Activated CD4-positive, alpha-beta T cell treated with anti-CD3 and anti-CD28 coated beads for 4 hours (primary cell): ENCODE measurements around the gene ZNF467.

Experiments
- DNase-seq, 2 donors: peaks; one replicate each; pipeline ENCODE4 v3.0.0-alpha.2; 2020

ZNF467 gene

GRCh38 chr7:149723795-149724495 is 49.4 kb downstream of the ZNF467 start:
- no peak for DNase-seq

DNA sequence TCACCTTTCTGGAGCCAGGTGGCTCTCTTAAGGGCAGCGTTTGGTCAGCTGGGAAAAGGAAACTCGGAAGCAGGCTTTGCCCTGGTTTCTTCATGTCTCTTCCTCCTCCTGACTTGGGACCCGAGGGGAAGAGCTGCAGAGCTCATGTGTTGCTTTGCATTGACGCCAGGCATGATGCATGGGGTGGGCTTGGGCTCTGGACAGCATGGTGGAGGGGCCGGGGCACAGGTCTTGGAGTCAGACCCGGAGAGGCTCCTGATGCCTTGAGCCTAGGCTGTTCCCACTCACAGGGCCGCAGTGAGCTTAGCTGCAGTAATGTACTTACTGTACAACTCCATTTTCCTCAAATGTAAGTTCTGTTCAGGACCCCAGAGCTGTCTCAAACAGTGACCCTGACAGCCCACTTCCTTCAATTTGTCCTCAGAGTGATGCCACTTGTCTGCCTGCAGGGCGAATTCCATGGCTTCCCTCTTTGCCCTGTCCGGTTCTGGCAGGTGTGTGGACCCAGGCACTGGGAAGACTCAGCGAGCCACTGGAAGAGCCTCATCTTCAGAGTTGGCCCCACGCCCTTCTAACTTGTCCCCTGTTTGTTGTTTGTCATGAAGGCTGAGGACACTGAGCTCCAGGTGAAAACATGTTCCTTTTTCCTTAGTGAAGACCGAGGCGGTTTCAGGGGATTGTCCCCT is 50.2 kb downstream of the ZNF467 start:
- DNase-seq: no peak

DNA sequence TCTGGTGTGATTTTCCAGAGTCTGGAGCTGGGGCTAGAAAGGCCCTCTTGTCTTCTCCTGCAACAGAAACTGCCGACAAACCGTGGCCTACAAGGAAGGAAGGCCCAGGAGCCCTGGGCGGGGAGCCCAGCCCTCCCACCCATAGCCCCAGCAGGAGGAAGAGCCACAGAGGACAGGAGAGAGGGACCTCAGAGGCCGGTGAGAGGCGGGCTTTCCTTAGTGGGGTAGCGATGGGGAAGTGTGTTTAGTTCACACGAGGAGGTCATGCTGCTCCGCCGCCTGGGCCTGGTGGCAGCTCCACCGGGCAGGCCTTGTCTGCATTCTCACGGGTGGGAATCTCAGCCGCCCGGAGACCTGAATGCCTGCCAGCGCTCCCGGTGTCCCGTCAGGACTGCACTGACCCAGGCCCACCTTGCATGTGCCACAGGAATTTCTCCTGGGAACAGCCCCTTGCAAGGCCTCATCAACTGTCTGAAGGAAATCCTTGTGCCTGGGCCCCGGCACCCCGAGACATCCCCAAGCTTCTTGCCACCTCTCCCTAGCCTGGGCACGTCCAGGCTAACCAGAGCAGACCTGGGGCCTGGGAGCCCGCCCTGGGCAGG is 50.9 kb downstream of the ZNF467 start:
- DNase-seq: no peak

GRCh38 chr7:149721084-149721601 is 52.2 kb downstream of the ZNF467 start:
- no peak for DNase-seq

- DNase-seq: no peak
Measured at GRCh38 chr7:149720372-149721083, 52.9 kb downstream of the ZNF467 start.

DNA sequence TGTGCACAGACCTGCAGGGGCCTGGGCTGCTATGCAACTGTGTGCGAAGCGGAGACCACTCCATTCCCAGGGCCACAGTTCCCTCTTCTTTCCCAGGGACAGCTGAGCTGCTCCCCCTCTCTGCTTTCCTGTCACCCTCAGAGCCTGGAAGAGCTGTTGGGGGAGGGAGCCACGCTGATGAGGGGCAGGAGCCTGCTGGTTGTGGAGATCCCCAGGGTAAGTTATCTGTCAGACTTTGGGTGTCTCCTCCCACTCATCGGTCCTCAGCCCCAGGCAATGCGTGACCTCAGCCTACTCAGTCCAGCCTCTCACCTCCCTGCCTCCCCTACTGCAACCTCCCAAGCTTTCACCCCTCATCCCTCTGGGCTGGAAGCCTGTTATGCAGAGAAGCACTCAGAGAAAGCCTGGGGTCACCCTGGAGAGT is 53.5 kb downstream of the ZNF467 start:
- no peak for DNase-seq

DNA sequence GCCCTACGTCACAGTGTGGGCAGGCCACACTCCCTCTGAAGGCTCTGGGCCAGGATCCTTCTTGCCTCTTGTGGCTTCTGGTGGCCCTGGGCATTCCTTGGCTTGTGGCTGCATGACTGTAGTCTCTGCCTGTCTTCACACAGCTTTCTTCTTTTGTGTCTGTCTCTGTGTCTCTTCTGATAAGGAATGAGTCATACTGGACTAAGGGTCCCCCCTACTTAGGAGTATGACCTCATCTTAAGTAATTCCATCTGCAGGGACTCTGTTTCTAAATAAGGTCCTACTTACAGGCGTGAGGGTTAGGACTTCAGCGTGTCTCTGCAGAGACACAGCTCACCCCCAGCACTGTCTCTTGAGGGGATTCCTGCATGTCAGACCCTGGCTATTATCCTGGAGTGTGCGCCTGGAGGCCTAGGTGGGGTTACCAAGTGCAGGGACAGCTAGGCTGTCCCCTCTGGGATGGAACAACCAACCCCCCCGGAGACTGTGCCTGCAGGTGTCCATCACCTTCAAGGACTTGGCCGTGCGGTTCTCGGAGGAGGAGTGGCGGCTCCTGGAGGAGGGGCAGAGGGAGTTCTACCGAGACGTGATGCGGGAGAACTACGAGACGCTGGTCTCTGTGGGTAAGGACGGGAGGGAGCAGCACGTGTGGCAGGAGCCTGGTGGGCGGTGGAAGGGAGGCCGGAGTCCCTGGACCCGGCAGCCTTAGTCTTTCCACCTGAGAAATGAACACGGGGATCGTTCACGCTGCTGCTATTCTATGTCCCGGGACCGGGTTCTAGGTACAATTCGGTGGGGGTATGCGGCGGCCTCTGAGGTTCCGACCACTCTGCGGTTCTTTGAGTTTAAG is 54.1 kb downstream of the ZNF467 start:
- DNase-seq: no peak

- DNase-seq: no peak
Measured at GRCh38 chr7:149718730-149719049, 54.7 kb downstream of the ZNF467 start.

DNA sequence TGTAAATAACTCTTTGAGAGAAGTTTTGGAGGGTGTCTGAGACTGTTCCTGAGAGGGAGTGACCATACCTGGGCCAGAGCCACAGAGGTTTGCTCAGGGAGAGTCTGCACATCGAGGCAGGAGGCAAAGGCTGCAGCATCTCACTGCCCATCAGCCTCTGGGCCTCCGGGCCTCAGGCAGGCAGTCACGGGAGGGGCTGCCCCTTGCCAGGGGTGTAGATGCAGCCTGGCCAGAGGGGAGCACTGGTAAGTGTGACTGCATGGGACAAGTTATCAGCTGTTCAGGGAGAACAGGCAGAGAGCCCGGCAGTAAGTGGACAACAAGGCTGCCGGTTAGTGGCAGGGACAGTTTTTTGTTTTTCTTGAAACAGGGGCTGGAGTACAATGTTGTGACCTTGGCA is 55.9 kb downstream of the ZNF467 start:
- DNase-seq: no peak

- DNase-seq: no peak
Measured at GRCh38 chr7:149716932-149717307, 56.5 kb downstream of the ZNF467 start.

GRCh38 chr7:149716007-149716931 is 57.1 kb downstream of the ZNF467 start:
- DNase-seq: no peak

DNA sequence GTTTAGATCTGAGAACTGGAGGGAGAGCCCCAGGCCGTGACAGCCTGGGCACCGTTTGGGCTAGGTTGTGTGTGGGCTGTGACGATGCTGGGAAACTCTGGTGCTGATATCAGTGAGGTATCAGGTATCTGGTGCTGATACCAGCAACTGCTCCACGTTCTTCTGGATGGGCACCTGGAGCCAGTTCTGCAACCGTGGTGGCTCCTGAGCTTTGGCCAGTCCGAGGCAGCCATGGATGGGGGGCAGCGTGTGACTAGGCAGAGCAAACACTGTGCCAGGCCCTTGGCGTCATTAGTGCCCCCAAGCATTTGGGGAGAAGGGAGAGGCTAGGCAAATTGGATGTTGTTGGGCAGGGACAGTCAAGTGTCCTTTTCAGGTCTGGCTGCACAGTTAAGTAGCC is 57.9 kb downstream of the ZNF467 start:
- DNase-seq: no peak

GRCh38 chr7:149714910-149715471 is 58.4 kb downstream of the ZNF467 start:
- DNase-seq: peak; percentile 53 to 60
